Panc1 (cell line): ENCODE data around the gene PDE4B. TPM values are rescaled to one million over a fixed set of nuclear protein-coding genes. Genes with fewer than 3 reads are reported as not detected.

ENCODE experiments used
- ATAC-seq: fragments of 200-7000 bp; cut with Tn5 transposase; 2 replicates; pipeline ENCODE4 v1.9.1; 2020; ENCODE audit warnings: mild to moderate bottlenecking, moderate library complexity
- BruUV-seq: library from RNA; stranded (reverse); fragments of 400-500 nt; replicated peaks from 2 replicates; lab custom pipeline; 2021; lab: Mats Ljungman, UMichigan
- CTCF ChIA-PET: fragments of 300-600 bp; sonication (Branson Sonifier 250); formaldehyde crosslinking; loops from one replicate; lab custom pipeline; 2022; ENCODE audit warnings: antibody characterized with exemption; lab: Charles Lee
- POLR2A ChIA-PET: fragments of 300-600 bp; sonication (Branson Sonifier 250); formaldehyde crosslinking; loops from one replicate; lab custom pipeline; 2022; ENCODE audit warnings: antibody characterized with exemption; lab: Charles Lee
- DNase-seq: peaks from one replicate; pipeline ENCODE4 v3.0.0-alpha.2; 2010; ENCODE audit warnings: low read depth, low spot score
- H3K27ac ChIP-seq: 2 replicates; pipeline ENCODE4 v1.5.1; 2011; ENCODE audit warnings: mild to moderate bottlenecking, low read length, inconsistent platforms
- H3K27me3 ChIP-seq: fragments of 200-500 bp; sonication (Bioruptor generic); 2 replicates; pipeline ENCODE4 v1.6.0; 2014; ENCODE audit warnings: low read length, inconsistent platforms; ENCODE audit not compliant: control insufficient read depth, insufficient read depth
- H3K36me3 ChIP-seq: fragments of 200-500 bp; sonication (Bioruptor generic); 2 replicates; pipeline ENCODE4 v1.5.1; 2014; ENCODE audit warnings: inconsistent platforms, mild to moderate bottlenecking, low read length, moderate library complexity; ENCODE audit not compliant: control insufficient read depth, insufficient read depth
- H3K4me1 ChIP-seq: 2 replicates; pipeline ENCODE4 v1.5.1; 2011; ENCODE audit warnings: inconsistent platforms, mild to moderate bottlenecking, low read length, moderate library complexity; ENCODE audit not compliant: control insufficient read depth, insufficient read depth
- H3K4me3 ChIP-seq, 2 experiments: 2 replicates each; pipeline ENCODE4 v1.5.1; 2011 to 2012; ENCODE audit warnings: low read depth in 2 of 2, low read length in 2 of 2, mild to moderate bottlenecking in 2 of 2, inconsistent platforms in 1 of 2, moderate library complexity in 1 of 2
- H3K9me3 ChIP-seq: fragments of 200-500 bp; sonication (Bioruptor generic); 2 replicates; pipeline ENCODE4 v1.5.1; 2014; ENCODE audit warnings: low read depth, mild to moderate bottlenecking, inconsistent platforms, low read length, moderate library complexity; ENCODE audit not compliant: control insufficient read depth, insufficient read depth
- POLR2AphosphoS5 ChIP-seq: IDR thresholded peaks from 2 replicates; pipeline ENCODE4 v1.6.1; 2012; ENCODE audit warnings: mild to moderate bottlenecking, low read depth, low read length, moderate library complexity
- REST ChIP-seq, 2 experiments: IDR thresholded peaks; 2 replicates each; pipeline ENCODE4 v1.6.1; 2011 to 2012; ENCODE audit warnings: low read depth in 2 of 2, control low read depth in 1 of 2, low read length in 1 of 2, mild to moderate bottlenecking in 1 of 2, moderate library complexity in 1 of 2; ENCODE audit not compliant: insufficient read depth in 1 of 2
- SIN3A ChIP-seq: IDR thresholded peaks from 2 replicates; pipeline ENCODE4 v1.6.1; 2012; ENCODE audit warnings: low read depth, mild to moderate bottlenecking, low read length, moderate library complexity, borderline replicate concordance; ENCODE audit not compliant: insufficient read depth
- TCF7L2 ChIP-seq: IDR thresholded peaks from 2 replicates; pipeline ENCODE4 v1.6.1; 2011; ENCODE audit warnings: mild to moderate bottlenecking, low read depth, low read length, inconsistent platforms
- in situ Hi-C: cut with HindIII; loops from 2 replicates; pipeline ENCODE4 v1.10.0; 2016; ENCODE audit warnings: low sequenced_read_pairs, low pct_unique_long_range_greater_than_20kb
- intact Hi-C: fragments of 100-400 bp; cut with micrococcal nuclease; formaldehyde crosslinking; loops from one replicate; pipeline ENCODE4 v1.10.0; 2022; ENCODE audit not compliant: unreplicated experiment
- total RNA-seq: library from RNA; stranded (reverse); gene quantifications from one replicate; pipeline ENCODE4 v1.2.1, GENCODE V29; 2021; ENCODE audit not compliant: unreplicated experiment
- TF ChIP-seq, protein P1 (sequence below): fragments of 450-650 bp; IDR thresholded peaks from 2 replicates; pipeline ENCODE4 v1.5.1; 2017; ENCODE audit warnings: mild to moderate bottlenecking

PDE4B gene
- total RNA-seq, 1 experiment from 2014 or later = 0.26 TPM

GRCh38 chr1:66349242-66349641 lies 556.5 kb downstream of the PDE4B start:
- in situ Hi-C loops = no loop called here
- no peak overlapping the region for H3K4me3 ChIP-seq

DNA sequence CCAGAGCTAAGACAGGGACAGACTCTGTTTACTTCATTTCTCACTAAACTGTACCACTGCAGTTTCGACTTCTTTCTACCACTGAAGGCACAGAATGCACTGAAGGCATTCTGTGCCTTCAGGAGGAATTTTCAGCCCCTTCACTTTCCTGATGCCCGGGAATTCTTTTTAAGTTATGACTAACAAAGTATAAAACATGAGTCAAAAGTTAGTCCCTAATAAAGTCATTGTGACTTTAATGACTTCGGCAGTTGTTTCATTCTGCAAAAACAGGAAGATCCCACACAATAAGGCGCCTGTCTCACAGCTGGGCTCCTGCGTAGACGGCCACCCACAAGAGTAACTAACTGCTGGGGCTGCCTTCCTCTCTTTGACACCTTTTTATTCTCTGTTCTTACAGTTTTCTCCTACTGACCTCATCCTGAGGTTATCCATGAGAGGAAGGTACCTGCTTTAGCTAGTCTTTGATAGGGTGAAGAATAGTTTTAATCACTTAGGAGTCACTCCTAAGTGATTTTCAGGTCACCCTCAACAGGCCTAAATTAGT lies 557.4 kb downstream of the PDE4B start:
- in situ Hi-C loops (no loop called here), intact Hi-C loops (no loop called here)
- TF ChIP-seq, protein P1, sequence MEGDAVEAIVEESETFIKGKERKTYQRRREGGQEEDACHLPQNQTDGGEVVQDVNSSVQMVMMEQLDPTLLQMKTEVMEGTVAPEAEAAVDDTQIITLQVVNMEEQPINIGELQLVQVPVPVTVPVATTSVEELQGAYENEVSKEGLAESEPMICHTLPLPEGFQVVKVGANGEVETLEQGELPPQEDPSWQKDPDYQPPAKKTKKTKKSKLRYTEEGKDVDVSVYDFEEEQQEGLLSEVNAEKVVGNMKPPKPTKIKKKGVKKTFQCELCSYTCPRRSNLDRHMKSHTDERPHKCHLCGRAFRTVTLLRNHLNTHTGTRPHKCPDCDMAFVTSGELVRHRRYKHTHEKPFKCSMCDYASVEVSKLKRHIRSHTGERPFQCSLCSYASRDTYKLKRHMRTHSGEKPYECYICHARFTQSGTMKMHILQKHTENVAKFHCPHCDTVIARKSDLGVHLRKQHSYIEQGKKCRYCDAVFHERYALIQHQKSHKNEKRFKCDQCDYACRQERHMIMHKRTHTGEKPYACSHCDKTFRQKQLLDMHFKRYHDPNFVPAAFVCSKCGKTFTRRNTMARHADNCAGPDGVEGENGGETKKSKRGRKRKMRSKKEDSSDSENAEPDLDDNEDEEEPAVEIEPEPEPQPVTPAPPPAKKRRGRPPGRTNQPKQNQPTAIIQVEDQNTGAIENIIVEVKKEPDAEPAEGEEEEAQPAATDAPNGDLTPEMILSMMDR = no peak
- TF ChIP-seq SIN3A (no peak), REST (IDR thresholded peaks at IDR 0.05; ENCODE audit: insufficient read depth in 1 of 2, low read depth in 2 of 2, low read length in 1 of 2) (no peak), POLR2AphosphoS5 (no peak), TCF7L2 (no peak)
- no peak for ATAC-seq
- POLR2A ChIA-PET = no interaction called here
- no peak for DNase-seq
- Histone ChIP-seq H3K4me1 (no peaks in the 10 kb centered on the region), H3K27me3 (no peaks in the 10 kb centered on the region; the same call in 1 of the 2 replicates), H3K27ac (no peak overlapping the region), H3K9me3 (no peaks in the 10 kb centered on the region), H3K4me3 (no peak overlapping the region), H3K36me3 (no peaks in the 10 kb centered on the region)
- no TSS peak for BruUV-seq
- CTCF ChIA-PET = no interaction called here

More at GRCh38 chr1:66349242-66349641, 556.5 kb downstream of the PDE4B start:
- Histone ChIP-seq H3K36me3 (no peaks in the 10 kb centered on the region), H3K4me1 (no peaks in the 10 kb centered on the region), H3K27ac (no peak overlapping the region), H3K27me3 (no peaks in the 10 kb centered on the region; the same call in 1 of the 2 replicates), H3K9me3 (no peaks in the 10 kb centered on the region)
- DNase-seq = no peak
- BruUV-seq = no TSS peak
- TF ChIP-seq, protein P1 = no peak
- TF ChIP-seq POLR2AphosphoS5 (no peak), SIN3A (no peak), TCF7L2 (no peak), REST (IDR thresholded peaks at IDR 0.05; ENCODE audit: insufficient read depth in 1 of 2, low read depth in 2 of 2, low read length in 1 of 2) (no peak)
- ChIA-PET CTCF (no interaction called here), POLR2A (interaction anchor here (0.6 kb wide), 1 partner anchor 964 kb away, joined by 5 read pairs; no protein-coding TSS in a partner anchor)
- intact Hi-C loops = no loop called here
- no peak for ATAC-seq
